CD4-positive, alpha-beta T cell treated with Interleukin-4 for 1 hour (primary cell): ENCODE data around the gene IQSEC3.
"Not testable (repeated sequence)": the region's sequence is repeated elsewhere in the genome, so short reads cannot be mapped to it uniquely, and the experiment has no call there.

Experiments
- DNase-seq, 2 donors: peaks; one replicate each; pipeline ENCODE4 v3.0.0-alpha.2; 2020 to 2022

The IQSEC3 gene

DNA sequence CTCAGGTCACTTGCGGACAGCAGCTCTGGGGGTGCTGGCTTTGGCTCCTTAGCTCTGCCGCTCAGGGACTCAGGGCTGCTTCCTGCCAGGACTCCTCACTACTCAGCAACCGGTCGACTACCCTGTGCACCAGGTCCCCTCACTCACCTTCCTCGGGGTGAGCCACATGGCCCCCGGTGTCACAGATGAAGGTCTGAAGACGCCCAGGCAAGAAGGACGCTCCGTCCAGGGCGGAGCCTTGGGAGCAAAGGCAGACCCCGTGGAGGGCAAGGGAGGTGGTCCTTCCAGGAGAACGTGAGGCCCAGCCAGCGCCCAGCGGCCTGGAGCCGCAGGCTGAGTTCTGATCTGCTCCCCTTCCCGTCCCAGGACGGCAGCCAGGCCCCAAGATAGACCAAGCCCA lies 115.4 kb downstream of the IQSEC3 start:
- DNase-seq: no peak

DNA sequence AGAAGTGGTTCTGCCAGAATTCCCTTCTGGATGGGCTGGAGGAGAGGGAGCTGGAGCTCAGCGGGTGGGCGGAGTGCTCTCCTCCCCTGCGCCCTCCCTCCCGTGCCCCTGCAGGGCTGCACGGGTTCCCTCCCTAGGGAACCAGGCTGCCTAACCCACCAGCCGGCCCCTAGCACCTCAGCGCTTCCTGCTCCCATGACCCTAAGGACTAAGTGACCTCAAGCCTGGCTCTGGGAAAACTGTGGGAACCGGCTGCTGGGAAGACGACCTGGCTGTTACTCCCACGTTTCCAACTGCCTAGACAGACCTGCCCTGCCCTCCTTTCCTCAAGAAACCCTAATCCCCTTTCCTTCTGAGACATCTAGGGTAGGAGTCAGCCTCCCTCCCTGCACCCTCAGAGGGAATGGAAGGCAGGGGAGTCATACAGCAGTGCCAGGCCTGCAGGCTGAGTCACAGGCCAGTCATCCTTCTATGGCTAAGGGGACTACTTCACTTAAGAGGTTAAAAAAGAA lies 115.9 kb downstream of the IQSEC3 start:
- DNase-seq: no peak

DNA sequence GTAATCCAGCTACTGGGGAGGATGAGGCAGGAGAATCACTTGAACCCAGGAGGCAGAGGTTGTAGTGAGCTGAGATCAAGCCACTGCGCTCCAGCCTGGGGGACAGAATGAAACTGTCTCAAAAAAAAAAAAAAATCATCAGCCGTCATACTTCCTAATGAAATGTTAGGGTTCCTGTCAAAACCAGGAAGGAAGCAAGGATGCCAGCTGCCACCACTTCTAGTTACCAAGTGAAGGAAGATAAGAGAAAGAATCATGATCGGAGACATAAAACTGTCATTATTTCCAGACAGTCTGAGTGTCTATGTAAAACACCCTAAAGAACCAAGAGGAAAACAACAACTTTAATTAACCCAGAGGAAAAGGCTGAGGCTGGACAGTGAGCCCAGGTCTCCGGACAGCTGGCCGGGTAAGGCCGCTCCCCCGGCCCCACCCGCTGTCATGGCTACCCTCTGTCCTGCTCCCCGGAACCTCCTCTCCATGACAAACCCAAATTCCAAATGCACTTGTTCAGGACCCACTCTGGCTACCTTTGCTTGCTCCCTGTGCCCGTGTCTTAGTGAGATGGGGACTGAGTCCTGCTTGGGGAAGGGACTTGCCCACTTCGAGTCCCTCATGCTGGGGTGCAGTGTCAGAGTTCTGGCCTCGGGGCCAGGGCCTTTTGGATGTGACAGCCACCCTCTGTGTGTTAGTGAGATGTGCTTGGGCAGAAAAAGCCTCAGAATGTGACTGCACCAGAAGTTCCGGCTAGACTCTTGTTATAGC lies 118.4 kb downstream of the IQSEC3 start:
- no peak for DNase-seq

GRCh38 chr12:185576-185955 lies 119.0 kb downstream of the IQSEC3 start:
- DNase-seq: no peak

DNA sequence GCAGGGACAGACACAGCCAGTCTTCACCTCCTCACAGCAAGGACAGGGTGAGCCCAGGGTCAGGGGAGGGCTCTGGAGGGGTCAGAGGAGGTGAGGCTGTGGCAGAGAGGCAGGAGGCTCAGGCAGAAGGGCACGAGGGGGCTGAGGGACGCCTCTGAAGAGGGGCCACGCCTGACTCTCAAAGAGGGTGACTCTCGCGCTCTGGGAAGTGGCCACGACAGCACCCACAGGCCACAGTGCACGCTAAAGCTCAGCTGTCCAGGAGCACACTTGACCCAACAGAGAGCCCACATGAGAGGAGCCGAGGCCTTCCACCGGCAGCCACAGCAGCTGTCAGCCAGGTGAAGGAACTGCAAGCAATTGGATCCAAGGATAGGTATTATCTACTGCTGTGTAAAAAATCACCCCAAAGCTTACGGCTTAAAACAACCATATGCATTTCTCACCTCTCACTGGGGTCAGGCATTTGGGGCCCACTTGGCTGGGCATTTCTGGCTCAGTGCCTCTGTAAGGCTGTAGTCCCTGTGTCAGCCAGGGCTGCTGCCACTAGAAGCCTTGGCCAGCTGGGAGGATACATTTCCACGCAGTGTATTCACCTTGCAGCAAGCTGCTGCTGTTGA lies 119.5 kb downstream of the IQSEC3 start:
- DNase-seq: no peak

DNA sequence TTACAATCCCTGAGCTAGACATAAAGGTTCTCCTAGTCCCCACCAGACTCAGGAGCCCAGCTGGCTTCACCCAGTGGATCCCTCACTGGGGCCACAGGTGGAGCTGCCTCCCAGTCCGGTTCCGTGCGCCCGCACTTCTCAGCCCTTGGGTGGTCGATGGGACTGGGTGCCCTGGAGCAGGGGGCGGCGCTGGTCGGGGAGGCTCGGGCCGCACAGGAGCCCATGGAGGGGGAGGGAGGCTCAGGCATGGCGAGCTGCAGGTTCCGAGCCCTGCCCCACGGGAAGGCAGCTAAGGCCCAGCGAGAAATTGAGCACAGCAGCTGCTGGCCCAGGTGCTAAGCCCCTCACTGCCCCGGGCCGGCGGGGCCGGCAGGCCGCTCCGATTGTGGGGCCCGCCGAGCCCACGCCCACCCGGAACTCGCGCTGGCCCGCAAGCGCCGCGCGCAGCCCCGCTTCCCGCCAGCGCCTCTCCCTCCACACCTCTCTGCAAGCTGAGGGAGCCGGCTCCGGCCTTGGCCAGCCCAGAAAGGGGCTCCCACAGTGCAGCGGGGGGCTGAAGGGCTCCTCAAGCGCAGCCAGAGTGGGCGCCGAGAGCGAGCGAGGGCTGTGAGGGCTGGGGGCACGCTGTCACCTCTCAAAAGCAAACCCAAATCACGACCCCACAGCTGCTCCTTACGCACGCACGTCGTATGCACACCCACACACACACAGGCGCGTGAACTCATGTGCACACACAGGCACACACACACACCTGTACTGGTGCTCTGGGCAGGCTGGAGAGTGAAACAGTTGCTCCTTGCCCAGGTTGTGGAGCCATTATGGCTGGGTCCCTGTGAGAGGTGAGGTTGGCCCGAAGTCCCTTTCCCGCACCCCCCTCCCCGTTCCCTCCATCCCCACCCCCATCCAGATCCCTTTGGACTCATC lies 121.7 kb downstream of the IQSEC3 start:
- DNase-seq: not testable (repeated sequence)

DNA sequence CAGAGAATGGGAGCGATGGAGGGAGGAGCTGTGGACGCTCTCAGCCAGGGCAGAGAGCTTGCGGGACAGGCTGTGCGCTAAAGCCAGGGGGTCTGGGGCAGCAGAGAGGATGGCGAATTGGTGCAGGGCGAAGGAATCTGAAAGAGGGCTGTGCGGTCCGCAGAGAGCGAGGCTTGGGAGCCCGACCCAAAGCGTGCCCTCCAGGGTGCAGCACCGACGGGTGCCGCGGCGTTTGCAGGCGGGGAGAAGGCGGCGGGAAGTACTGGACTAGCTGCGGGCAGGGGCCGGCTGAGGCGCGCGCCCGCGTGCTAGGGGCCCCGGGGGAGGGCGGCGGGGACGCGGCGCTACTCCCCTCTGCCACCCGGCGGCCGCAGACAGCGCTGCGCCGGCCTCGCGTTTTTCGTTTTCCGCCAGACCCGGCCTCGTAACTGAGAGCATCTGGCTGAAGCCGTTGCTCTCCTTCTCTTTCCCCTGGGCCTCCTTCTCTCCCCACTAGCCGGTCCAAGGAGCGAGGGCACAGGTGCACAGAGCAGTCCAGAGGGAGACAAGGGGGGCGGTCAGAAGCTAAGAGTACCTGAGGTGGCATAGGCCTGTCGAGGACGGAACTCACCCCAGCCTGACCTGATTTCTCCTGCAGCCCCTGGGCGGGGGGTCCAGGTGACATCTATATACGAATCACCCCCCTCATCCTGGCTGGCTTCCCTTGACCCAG lies 122.5 kb downstream of the IQSEC3 start:
- peak; percentile 25 to 32 for DNase-seq

- no peak for DNase-seq
Measured at GRCh38 chr12:189622-189962, 123.0 kb downstream of the IQSEC3 start.

DNA sequence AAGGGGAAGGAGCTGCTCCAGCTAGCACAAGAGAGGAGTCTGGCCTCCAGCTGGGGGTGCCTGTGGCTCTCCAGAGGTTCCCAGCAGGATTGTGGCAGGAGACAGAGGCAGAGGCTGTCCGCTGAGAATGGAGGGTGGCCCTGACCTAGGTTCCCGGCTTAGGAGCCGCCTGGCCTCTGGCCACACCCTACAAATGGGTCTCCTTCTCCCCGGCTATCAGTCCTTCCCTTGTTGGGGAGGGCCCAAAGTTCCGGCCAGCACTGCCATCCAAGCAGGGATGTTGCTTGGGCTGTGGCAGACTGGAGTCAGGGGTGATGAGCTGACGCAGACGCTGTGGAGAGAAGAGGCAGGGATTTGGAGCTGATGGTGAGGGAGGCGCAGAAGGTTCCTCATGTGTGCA lies 124.3 kb downstream of the IQSEC3 start:
- no peak for DNase-seq

DNA sequence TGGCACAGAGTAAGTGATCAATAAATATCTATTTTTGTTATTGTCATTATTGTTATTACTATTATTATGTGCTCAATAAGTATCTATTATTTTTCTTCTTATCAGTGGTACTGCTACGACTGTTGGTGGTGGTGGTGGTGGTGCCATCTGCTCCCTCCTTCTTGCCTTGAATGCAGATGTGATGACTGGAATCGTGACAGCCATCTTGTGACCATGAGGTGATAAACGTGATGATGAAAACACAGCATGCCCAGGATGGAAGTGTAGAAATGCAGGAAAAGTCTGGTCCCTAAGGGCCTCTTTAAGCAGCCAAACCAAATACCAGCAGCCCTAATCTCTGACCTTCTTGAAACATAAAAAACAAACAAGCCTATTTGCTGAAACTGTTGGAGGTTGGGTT lies 125.0 kb downstream of the IQSEC3 start:
- DNase-seq: no peak

DNA sequence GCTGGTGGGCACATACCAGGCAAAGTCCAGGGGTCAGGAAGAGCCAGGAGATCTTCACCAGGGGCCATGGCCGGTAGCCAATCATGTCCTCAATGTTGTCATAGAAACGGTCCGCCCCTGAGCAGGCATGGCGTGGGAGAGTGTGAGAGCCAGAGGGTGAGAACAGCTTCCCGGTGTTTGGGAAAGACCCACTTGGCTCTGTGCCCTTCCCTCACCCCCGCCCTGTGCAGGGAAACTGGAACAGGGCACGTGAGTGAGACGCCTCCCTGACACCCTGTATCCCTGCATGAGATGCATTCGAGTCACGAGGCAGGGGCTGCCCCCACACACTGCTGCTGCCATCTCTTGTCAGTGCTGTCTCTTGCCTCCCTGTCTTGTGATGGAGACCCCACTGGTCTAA lies 126.7 kb downstream of the IQSEC3 start:
- DNase-seq: no peak

DNA sequence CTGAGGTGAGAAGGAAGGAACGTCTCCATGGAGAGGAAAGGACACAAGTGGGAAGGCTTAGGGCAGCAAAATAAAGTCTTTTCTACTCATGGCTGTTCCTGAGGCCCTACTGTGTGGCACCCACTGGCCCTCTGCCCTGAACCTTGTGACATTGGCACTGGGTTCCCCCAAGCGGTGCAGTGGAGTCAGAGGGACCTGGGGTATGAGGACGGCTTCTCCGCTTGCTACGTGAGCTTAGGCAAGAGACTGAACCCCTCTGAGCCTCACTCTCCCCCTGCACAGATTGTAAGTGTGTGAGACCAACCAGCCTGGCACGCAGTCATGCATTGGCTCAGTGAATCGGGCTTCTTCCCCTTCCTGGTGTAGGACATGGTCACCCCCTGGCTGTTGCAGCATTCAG lies 127.7 kb downstream of the IQSEC3 start:
- no peak for DNase-seq

DNA sequence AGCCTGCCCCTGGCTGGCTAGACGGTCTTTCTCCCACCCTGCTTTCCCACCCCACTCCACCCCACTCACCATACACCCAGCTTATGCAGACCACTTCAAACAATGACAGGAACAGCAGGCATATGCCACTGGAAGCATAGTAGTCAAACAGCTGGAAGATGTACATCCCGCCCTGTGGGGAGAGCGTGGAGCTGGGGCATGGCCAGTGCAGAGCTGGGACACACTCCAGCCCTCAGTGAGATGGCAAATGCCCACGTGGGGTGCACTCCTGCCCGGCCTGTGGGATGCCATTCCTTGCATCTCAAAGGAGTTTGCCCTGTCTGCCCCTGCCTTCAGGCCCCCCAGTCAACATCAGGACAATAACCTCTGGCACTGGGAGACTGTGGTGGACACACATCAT lies 128.6 kb downstream of the IQSEC3 start:
- DNase-seq: no peak

GRCh38 chr12:195951-196350 lies 129.4 kb downstream of the IQSEC3 start:
- DNase-seq: no peak

DNA sequence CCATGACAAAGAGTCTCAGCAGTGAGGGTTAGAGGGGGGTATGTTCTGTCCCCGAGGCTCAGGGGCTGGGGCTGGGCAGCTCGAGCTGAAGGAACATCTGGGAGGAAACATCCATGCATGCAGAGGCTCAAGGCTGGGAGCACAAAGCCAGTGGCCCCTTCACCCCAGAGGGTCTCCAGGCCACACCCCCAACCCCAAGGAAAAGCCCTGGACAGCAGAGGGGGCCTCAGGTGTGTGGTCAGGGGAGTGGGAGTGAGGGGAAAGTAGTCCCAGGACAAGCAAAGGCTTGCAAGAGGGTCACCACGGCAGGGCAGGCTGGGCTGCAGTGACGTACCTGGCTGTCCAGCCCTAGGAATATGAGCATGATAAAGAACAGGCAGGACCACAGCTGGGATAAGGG lies 129.9 kb downstream of the IQSEC3 start:
- DNase-seq: no peak

GRCh38 chr12:197347-197746 lies 130.8 kb downstream of the IQSEC3 start:
- DNase-seq: no peak

DNA sequence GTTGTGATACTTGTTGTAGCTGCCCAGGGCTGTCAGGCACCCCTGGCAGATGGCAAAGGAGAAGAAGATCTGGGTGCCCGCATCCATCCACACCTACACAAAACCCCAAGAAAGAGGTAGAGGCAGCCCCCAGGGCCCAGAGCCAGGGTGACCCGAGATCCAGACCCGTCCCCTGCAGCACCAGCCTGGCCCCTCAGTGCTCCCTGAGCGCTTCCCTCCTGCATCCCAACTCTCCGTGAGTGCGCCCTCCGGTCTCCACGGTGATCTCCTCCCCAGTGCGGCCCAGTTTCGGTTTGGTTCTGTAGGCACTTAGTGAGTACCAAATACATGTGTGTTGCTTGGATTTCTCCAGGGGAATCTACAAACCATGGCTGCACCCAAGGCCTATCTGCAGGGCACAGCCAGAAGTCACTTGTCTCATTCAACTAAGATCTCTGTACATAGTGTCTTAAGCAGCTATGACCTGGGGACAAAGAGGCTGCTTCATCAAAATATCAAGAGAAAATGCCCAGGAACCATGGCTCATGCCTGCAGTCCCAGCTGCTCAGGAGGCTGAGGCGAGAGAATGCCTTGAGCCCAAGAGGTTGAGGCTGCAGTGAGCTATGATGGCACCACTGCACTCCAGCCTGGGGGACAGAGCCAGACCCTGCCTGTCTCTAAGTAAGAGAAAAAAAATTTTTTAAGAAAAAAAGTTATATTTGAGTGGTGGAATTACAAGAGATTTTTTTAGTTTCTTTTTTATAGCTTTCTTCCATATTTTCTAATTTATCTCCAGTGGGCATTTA lies 131.5 kb downstream of the IQSEC3 start:
- DNase-seq: no peak

GRCh38 chr12:198705-199104 lies 132.1 kb downstream of the IQSEC3 start:
- DNase-seq: no peak

DNA sequence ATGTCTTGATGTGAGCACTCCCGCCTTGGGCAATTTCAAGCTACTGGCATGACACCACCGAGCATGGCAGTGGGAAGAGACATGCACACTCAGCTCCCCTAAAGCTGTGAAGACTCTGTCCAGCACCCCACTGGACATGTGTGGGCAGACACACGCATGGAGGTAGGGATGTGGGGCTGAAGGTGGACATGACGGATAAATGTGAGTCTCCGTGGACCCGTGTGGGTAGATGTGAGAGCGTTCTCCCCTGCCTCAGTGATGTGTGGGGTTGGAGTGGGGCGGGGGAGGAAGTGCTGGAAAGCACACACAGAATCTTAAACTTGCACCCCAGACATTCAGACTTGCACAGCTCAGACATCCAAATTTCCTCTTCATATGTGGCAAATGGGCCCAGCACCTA lies 134.8 kb downstream of the IQSEC3 start:
- no peak for DNase-seq

GRCh38 chr12:202081-202731 lies 135.6 kb downstream of the IQSEC3 start:
- no peak for DNase-seq

GRCh38 chr12:203074-203461 lies 136.5 kb downstream of the IQSEC3 start:
- DNase-seq: no peak
